GM18511 (cell line): ENCODE data around the gene PCSK7.
"Not testable (repeated sequence)": the region's sequence is repeated elsewhere in the genome, so short reads cannot be mapped to it uniquely, and the experiment has no call there.

Experiments
- ATAC-seq: cut with Tn5 transposase; IDR thresholded peaks from one replicate; pipeline ENCODE4 v1.9.1; 2021; ENCODE audit warnings: mild to moderate bottlenecking, moderate library complexity; ENCODE audit not compliant: unreplicated experiment

The PCSK7 gene, protein sequence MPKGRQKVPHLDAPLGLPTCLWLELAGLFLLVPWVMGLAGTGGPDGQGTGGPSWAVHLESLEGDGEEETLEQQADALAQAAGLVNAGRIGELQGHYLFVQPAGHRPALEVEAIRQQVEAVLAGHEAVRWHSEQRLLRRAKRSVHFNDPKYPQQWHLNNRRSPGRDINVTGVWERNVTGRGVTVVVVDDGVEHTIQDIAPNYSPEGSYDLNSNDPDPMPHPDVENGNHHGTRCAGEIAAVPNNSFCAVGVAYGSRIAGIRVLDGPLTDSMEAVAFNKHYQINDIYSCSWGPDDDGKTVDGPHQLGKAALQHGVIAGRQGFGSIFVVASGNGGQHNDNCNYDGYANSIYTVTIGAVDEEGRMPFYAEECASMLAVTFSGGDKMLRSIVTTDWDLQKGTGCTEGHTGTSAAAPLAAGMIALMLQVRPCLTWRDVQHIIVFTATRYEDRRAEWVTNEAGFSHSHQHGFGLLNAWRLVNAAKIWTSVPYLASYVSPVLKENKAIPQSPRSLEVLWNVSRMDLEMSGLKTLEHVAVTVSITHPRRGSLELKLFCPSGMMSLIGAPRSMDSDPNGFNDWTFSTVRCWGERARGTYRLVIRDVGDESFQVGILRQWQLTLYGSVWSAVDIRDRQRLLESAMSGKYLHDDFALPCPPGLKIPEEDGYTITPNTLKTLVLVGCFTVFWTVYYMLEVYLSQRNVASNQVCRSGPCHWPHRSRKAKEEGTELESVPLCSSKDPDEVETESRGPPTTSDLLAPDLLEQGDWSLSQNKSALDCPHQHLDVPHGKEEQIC

DNA sequence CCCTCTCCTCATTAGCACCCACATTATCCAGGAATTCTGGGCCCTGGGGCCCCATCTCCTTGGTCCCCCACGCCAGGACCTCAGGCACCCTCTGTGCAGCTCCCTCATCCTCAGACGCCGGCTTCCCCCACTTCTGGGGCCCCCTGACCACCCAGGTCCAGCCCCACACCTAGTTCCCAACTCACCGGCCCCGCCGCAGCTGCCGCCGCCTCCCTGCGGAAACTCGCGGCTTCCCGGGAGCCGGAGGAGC is at the start of gene PCSK7:
PCSK7 (minus strand) TSS at position 232 of the 250 bp plus-strand sequence. CDS start 2,229 bp downstream, outside the sequence.
- no peak for ATAC-seq

- ATAC-seq, result no peak
These were observed 49.3 kb upstream of the PCSK7 start for GRCh38 chr11:117281159-117281558.

DNA sequence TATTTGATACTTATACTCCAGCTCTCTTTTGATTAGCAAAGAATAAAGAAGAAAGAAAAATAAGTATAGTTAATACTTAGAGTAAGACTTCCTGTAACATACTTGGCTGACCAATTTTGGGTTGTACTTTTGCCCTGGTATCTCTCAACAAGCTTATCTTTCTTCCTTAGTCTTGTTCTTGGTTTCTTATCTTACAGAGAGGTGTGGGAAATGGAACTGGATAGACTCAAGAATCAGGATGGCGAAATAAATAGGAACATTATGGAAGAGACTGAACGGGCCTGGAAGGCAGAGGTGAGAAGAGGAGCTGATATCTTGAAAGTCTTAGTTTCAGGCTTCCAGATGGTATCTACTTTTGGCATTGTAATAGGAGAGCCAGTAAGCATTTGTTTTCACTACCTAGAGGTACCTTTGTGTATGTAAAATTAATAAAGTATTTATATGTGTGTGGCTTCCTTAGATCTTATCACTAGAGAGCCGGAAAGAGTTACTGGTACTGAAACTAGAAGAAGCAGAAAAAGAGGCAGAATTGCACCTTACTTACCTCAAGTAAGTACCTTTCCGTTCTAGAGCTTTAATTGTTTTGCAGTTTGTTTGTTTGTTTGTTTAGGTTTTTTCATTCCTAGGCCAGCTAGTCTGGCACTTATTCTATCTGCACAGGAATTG is 48.0 kb upstream of the PCSK7 start:
- ATAC-seq, result no peak

GRCh38 chr11:117278347-117278746 is 46.5 kb upstream of the PCSK7 start:
- ATAC-seq, result no peak

DNA sequence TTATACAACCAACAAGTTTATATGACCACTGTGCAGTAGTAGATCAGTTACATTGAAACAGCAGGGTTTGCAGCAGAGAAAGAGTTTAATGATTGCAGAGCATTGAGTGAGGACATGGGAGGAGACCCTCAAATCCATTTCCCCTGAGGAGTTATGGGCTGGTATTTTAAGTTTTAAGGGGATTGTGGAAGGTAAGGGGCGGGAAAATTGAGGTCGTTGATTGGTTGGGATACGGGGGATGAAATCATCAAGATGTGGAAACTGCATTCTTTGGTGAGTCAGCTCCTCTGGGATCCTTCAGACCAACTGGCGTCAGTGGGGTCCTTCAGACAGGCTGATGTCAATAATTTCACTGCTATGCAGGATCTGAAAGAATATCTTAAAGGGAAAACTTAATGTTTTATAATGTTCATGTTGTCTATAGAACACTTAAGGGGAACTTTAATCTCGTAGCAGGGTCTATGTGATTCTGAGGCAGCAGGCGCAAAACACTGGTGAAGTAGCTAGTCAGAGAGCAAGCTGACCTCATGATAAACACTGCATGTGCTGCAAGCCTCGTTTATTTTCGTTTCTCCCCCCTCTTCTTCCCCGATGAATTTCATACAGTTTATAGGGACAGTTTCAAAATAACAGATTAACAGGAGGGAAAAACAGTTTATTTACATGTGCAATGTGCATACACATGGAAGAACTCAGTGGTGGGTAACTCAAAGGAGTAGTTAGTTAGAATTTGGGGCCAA is 41.8 kb upstream of the PCSK7 start:
- no peak for ATAC-seq

GRCh38 chr11:117272175-117272574 is 40.3 kb upstream of the PCSK7 start:
- ATAC-seq, result not testable (repeated sequence)

GRCh38 chr11:117271208-117271607 is 39.3 kb upstream of the PCSK7 start:
- ATAC-seq, result no peak

- no peak for ATAC-seq
These were observed 38.0 kb upstream of the PCSK7 start for GRCh38 chr11:117269856-117270255.

- ATAC-seq, result no peak
These were observed 33.9 kb upstream of the PCSK7 start for GRCh38 chr11:117265745-117266144.

GRCh38 chr11:117264624-117265323 is 32.9 kb upstream of the PCSK7 start:
- ATAC-seq, result not testable (repeated sequence)

DNA sequence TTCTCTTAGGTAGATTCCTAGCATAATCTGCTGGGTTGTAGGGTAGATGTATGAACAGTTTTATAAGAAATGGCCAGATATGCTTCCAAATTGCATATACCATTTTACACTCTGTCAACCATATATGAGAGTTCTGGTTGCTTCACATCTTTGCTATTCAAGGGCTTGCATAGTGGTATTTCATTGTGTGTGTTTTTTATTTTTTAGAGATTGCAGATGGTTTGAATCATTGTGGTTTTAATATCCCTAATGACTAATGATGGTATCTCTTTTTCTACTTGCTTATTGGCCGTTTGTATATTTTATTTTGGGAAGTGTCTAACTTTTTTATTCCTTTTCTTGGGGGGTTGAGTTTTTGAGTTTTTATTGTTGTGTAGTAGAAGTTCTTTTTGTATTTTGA is 27.5 kb upstream of the PCSK7 start:
- ATAC-seq, result no peak

DNA sequence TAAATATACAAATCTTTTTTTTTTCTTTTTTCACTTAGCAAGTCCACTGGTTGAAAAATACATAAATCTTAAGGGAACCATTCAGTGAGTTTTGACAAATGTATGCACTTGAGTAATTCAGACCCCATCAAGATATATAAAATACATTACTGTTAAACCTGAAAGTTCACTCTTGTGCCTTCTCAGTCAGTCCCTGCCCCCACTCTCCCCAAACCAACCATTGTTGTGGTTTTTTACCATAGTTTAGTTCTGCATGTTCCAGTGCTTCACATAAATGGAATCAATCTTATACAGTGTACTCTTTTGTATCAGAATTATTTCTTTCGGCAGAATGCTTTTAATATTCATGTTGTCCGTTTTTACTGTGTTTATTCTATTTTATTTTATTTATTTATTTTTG is 26.7 kb upstream of the PCSK7 start:
- no peak for ATAC-seq

DNA sequence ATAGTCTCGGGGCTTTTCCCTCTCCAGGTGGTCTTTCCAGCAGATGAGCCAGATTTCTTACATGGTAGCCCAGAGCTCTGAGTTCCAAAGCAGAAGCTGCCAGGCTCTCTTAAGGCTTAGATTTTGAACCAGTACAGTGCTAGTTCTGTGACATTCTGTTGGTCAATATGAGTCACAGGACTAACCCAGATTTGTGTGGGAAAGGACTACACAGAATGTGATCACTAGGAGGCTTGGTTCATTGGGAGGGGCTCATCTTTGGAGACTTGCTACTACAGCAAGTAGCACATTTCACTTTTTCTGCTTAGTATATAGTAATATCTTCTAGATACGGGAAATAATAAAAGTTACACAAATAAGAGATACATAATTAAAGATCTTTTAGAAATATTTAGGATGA is 24.7 kb upstream of the PCSK7 start:
- ATAC-seq, result no peak

- no peak for ATAC-seq
These were observed 24.1 kb upstream of the PCSK7 start for GRCh38 chr11:117255966-117256365.

- ATAC-seq, result no peak
These were observed 19.6 kb upstream of the PCSK7 start for GRCh38 chr11:117251506-117251905.

DNA sequence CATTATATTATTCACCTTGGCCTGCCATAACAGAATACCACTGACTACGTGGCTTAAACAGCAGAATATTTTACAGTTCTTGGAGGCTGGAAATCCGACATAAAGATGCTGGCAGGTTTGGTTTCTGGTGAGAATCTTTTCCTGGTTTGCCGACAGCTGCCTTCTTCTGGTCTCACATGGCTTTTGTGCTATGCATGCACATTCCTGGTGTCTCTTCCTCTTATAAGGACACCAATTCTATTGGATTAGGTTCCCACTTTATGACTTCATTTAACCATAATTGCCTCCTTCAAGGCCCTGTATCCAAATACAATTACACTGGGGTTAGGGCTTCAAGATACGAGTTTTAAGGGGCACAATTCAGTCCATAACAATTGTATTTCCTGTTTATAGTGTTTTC is 17.7 kb upstream of the PCSK7 start:
- no peak for ATAC-seq

GRCh38 chr11:117248341-117248740 is 16.5 kb upstream of the PCSK7 start:
- no peak for ATAC-seq

DNA sequence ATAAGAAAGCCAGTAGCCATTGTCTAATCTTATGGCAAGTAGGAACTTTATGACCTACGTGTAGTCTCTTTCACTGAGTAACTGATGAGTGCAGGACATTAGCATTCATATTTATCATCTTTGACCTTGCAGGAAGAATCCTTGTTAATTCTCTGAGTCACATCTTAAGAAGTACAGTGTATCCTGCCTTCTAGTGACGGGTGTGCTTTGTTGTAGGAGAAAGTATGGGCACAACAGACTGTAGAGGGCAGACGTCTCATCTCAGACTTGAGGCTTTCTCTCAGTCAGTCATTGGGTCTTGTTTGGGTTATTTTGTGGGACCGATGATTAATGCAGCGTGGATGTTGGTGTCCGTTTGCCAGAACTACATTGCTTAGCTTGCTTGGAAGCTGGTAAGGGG is 7.4 kb upstream of the PCSK7 start:
- no peak for ATAC-seq

- ATAC-seq, result no peak
These were observed 6.3 kb upstream of the PCSK7 start for GRCh38 chr11:117238221-117238620.

GRCh38 chr11:117232911-117233409 is 1.1 kb upstream of the PCSK7 start:
- ATAC-seq, result no peak
